Activated CD4-positive, alpha-beta T cell treated with anti-CD3 and anti-CD28 coated beads for 36 hours (primary cell): ENCODE data around the gene TIPRL. TPM values are rescaled to one million over a fixed set of nuclear protein-coding genes. Genes with fewer than 3 reads are reported as not detected.
A peak's percentile ranks its signal among the peaks of the same experiment; 100 is the strongest.

ENCODE experiments used
- ATAC-seq: fragments of 200-7000 bp; cut with Tn5 transposase; one replicate; pipeline ENCODE4 v1.10.0; 2021; ENCODE audit warnings: mild to moderate bottlenecking, moderate library complexity
- CTCF ChIA-PET: fragments of 350-600 bp; sonication (Branson Sonifier 250); formaldehyde crosslinking; loops from one replicate; lab custom pipeline; 2021; ENCODE audit warnings: antibody characterized with exemption; lab: Charles Lee
- POLR2A ChIA-PET: fragments of 350-600 bp; sonication (Branson Sonifier 250); formaldehyde crosslinking; loops from one replicate; lab custom pipeline; 2021; ENCODE audit warnings: antibody characterized with exemption, inconsistent platforms; lab: Charles Lee
- DNase-seq: peaks from one replicate; pipeline ENCODE4 v3.0.0-alpha.2; 2020
- H3K27ac Mint-ChIP-seq: one replicate; pipeline ENCODE4 v1.8.0; 2021; ENCODE audit warnings: mixed read lengths
- H3K27me3 Mint-ChIP-seq: one replicate; pipeline ENCODE4 v1.8.0; 2021; ENCODE audit warnings: mixed read lengths
- H3K36me3 Mint-ChIP-seq: one replicate; pipeline ENCODE4 v1.8.0; 2021; ENCODE audit warnings: low read depth, mixed read lengths
- H3K4me1 Mint-ChIP-seq: one replicate; pipeline ENCODE4 v1.8.0; 2021; ENCODE audit warnings: mixed read lengths
- H3K4me3 Mint-ChIP-seq: one replicate; pipeline ENCODE4 v1.8.0; 2021; ENCODE audit warnings: mild to moderate bottlenecking, moderate library complexity, mixed read lengths
- H3K9me3 Mint-ChIP-seq: one replicate; pipeline ENCODE4 v1.8.0; 2021; ENCODE audit warnings: low read depth, mixed read lengths
- intact Hi-C, 2 experiments: fragments of 100-400 bp; cut with DNase I in 1 of 2; cut with micrococcal nuclease in 1 of 2; formaldehyde crosslinking; loops; one replicate each; pipeline versions ENCODE4 v1.14.2 to v1.15.1; 2022 to 2024; cut with DNase I, micrococcal nuclease
- total RNA-seq, 2 experiments: library from RNA; stranded (reverse); gene quantifications; one replicate each; pipeline ENCODE4 v1.2.3, GENCODE V29; 2021

The TIPRL gene
- total RNA-seq, 2 experiments from 2014 or later = 52.5 to 57.5 TPM

GRCh38 chr1:168216171-168216570 is 37.4 kb downstream of the TIPRL start:
- ATAC-seq (no peak), DNase-seq (no peak)
- intact Hi-C loops = no loop called here
- ChIA-PET POLR2A (no interaction called here), CTCF (interaction anchor here (3.0 kb wide), 1 partner anchor 19 kb away, joined by 12 read pairs; no protein-coding TSS in a partner anchor)
- H3K27me3 Mint-ChIP-seq = peaks cover 2% of the 10 kb centered on the region
- no peak overlapping the region for H3K27ac Mint-ChIP-seq
- H3K36me3 Mint-ChIP-seq = peaks cover 9% of the 10 kb centered on the region
- peaks cover 11% of the 10 kb centered on the region for H3K9me3 Mint-ChIP-seq
- H3K4me1 Mint-ChIP-seq = peaks cover 9% of the 10 kb centered on the region
- H3K4me3 Mint-ChIP-seq = no peak overlapping the region

- CTCF ChIA-PET = interaction anchor here (0.8 to 3.0 kb wide), 4 partner anchors 8 to 47 kb away, joined by 3 to 12 read pairs (median 4); no protein-coding TSS in a partner anchor
- H3K27me3 Mint-ChIP-seq = peaks cover 2% of the 10 kb centered on the region
- POLR2A ChIA-PET = no interaction called here
These were observed 38.9 kb downstream of the TIPRL start for GRCh38 chr1:168217664-168218063.

GRCh38 chr1:168218658-168219057 is 39.9 kb downstream of the TIPRL start:
- POLR2A ChIA-PET = no interaction called here
- intact Hi-C loops = no loop called here
- no peak overlapping the region for H3K4me3 Mint-ChIP-seq

More at GRCh38 chr1:168217664-168218063, 38.9 kb downstream of the TIPRL start:
- H3K9me3 Mint-ChIP-seq = peaks cover 5% of the 10 kb centered on the region
- DNase-seq (no peak), ATAC-seq (no peak)
- H3K27ac Mint-ChIP-seq = no peak overlapping the region
- peaks cover 9% of the 10 kb centered on the region for H3K4me1 Mint-ChIP-seq
- peaks cover 4% of the 10 kb centered on the region for H3K36me3 Mint-ChIP-seq
- intact Hi-C loops = no loop called here
- no peak overlapping the region for H3K4me3 Mint-ChIP-seq

GRCh38 chr1:168220470-168220871 is 41.7 kb downstream of the TIPRL start:
- intact Hi-C loops = no loop called here
- Mint-ChIP-seq H3K4me3 (peak overlapping the region; percentile 61), H3K27ac (peak overlapping the region; percentile 72), H3K27me3 (peaks cover 5% of the 10 kb centered on the region), H3K4me1 (peaks cover 20% of the 10 kb centered on the region), H3K36me3 (no peaks in the 10 kb centered on the region), H3K9me3 (no peaks in the 10 kb centered on the region)
- DNase-seq (peak; percentile 41), ATAC-seq (peak; percentile 58)
- ChIA-PET POLR2A (no interaction called here), CTCF (interaction anchor here (0.7 to 1.5 kb wide), 2 partner anchors 14 to 1152 kb away, joined by 3 to 8 read pairs; no protein-coding TSS in a partner anchor)

More at GRCh38 chr1:168218658-168219057, 39.9 kb downstream of the TIPRL start:
- no peak overlapping the region for H3K27ac Mint-ChIP-seq
- H3K27me3 Mint-ChIP-seq = peaks cover 5% of the 10 kb centered on the region
- ATAC-seq (no peak), DNase-seq (no peak)
- H3K36me3 Mint-ChIP-seq = peaks cover 4% of the 10 kb centered on the region
- peaks cover 9% of the 10 kb centered on the region for H3K4me1 Mint-ChIP-seq
- no peaks in the 10 kb centered on the region for H3K9me3 Mint-ChIP-seq
- CTCF ChIA-PET = interaction anchor here (0.8 to 3.0 kb wide), 3 partner anchors 9 to 48 kb away, joined by 3 to 12 read pairs (median 4); no protein-coding TSS in a partner anchor

- no peak for ATAC-seq
- Mint-ChIP-seq H3K4me3 (no peak overlapping the region), H3K27ac (no peak overlapping the region), H3K36me3 (no peaks in the 10 kb centered on the region), H3K9me3 (no peaks in the 10 kb centered on the region), H3K27me3 (peaks cover 5% of the 10 kb centered on the region), H3K4me1 (peaks cover 20% of the 10 kb centered on the region)
- no peak for DNase-seq
- intact Hi-C loops = no loop called here
- POLR2A ChIA-PET = no interaction called here
- CTCF ChIA-PET = interaction anchor here (1.5 kb wide), 1 partner anchor 14 kb away, joined by 8 read pairs; no protein-coding TSS in a partner anchor
These were observed 42.5 kb downstream of the TIPRL start for GRCh38 chr1:168221275-168221674.

- DNase-seq (no peak), ATAC-seq (no peak)
- CTCF ChIA-PET = interaction anchor here (0.9 kb wide), 1 partner anchor 12 kb away, joined by 3 read pairs; no protein-coding TSS in a partner anchor
- Mint-ChIP-seq H3K27ac (no peak overlapping the region), H3K27me3 (peaks cover 5% of the 10 kb centered on the region), H3K9me3 (no peaks in the 10 kb centered on the region), H3K4me3 (no peak overlapping the region), H3K36me3 (peaks cover 12% of the 10 kb centered on the region), H3K4me1 (peaks cover 33% of the 10 kb centered on the region)
- POLR2A ChIA-PET = no interaction called here
- intact Hi-C loops = loop anchor here in 1 of 2 experiments (2.0 kb wide), 1 partner anchor 14 kb away; no protein-coding TSS in a partner anchor
These were observed 44.5 kb downstream of the TIPRL start for GRCh38 chr1:168223261-168223660.

GRCh38 chr1:168223681-168224540 is 45.1 kb downstream of the TIPRL start:
- peaks cover 5% of the 10 kb centered on the region for H3K27me3 Mint-ChIP-seq
- H3K36me3 Mint-ChIP-seq = peaks cover 17% of the 10 kb centered on the region
- intact Hi-C loops = loop anchor here in 1 of 2 experiments (2.0 kb wide), 1 partner anchor 13 kb away; no protein-coding TSS in a partner anchor
- ChIA-PET CTCF (interaction anchor here (0.9 to 4.1 kb wide), 3 partner anchors 11 to 119 kb away, joined by 3 to 38 read pairs (median 3); no protein-coding TSS in a partner anchor), POLR2A (interaction anchor here (2.1 kb wide), 1 partner anchor 13 kb away, joined by 14 read pairs; no protein-coding TSS in a partner anchor)
- H3K27ac Mint-ChIP-seq = no peak overlapping the region
- H3K4me1 Mint-ChIP-seq = peaks cover 40% of the 10 kb centered on the region
- no peaks in the 10 kb centered on the region for H3K9me3 Mint-ChIP-seq
- ATAC-seq = no peak
- no peak overlapping the region for H3K4me3 Mint-ChIP-seq
- DNase-seq = no peak

GRCh38 chr1:168224991-168225390 is 46.2 kb downstream of the TIPRL start:
- DNase-seq (no peak), ATAC-seq (no peak)
- Mint-ChIP-seq H3K4me1 (peaks cover 49% of the 10 kb centered on the region), H3K4me3 (peak overlapping the region; percentile 86), H3K27ac (no peak overlapping the region), H3K27me3 (peaks cover 5% of the 10 kb centered on the region), H3K9me3 (no peaks in the 10 kb centered on the region), H3K36me3 (peaks cover 28% of the 10 kb centered on the region)
- intact Hi-C loops = loop anchor here (1.0 to 5.0 kb wide), 5 partner anchors 47 to 1142 kb away; partner anchors contain the start of genes BLZF1 (in 2 of the 2), NME7 (in 2 of the 2), TIPRL (in 2 of the 2) and DCAF6 (in 1 of the 2)
- POLR2A ChIA-PET = interaction anchor here (0.6 to 2.7 kb wide), 4 partner anchors 10 to 289 kb away, joined by 4 to 20 read pairs (median 12); partner anchors contain the start of gene DCAF6
- CTCF ChIA-PET = interaction anchor here (1.4 to 4.1 kb wide), 2 partner anchors 11 to 118 kb away, joined by 3 to 38 read pairs; no protein-coding TSS in a partner anchor

- ChIA-PET CTCF (interaction anchor here (0.6 to 4.1 kb wide), 6 partner anchors 10 to 171 kb away, joined by 3 to 38 read pairs (median 4); no protein-coding TSS in a partner anchor), POLR2A (interaction anchor here (0.6 to 2.7 kb wide), 6 partner anchors 10 to 289 kb away, joined by 3 to 20 read pairs (median 7); partner anchors contain the start of gene DCAF6)
- peak within 1 kb of the TSS; percentile 86 for H3K27ac Mint-ChIP-seq
- H3K4me1 Mint-ChIP-seq = peaks cover 49% of the 10 kb centered on the region
- ATAC-seq = peak; percentile 90
- peak; percentile 88 for DNase-seq
- H3K4me3 Mint-ChIP-seq = peak within 1 kb of the TSS; percentile 86
- no peaks in the 10 kb centered on the region for H3K9me3 Mint-ChIP-seq
- intact Hi-C loops = loop anchor here (1.0 to 5.0 kb wide), 9 partner anchors 47 to 1669 kb away; partner anchors contain the start of genes BLZF1 (in 2 of the 2), NME7 (in 2 of the 2), TIPRL (in 2 of the 2) and ATP1B1 (in 1 of the 2)
- H3K27me3 Mint-ChIP-seq = peaks cover 3% of the 10 kb centered on the region
- peaks cover 31% of the 10 kb centered on the region for H3K36me3 Mint-ChIP-seq
These were observed 46.9 kb downstream of the TIPRL start, which contains the start of gene SFT2D2 for GRCh38 chr1:168225476-168226190. Gene SFT2D2, plus strand, starts transcription at chr1:168226004. Its CDS starts 76 bp downstream, at chr1:168226080.

GRCh38 chr1:168227620-168228019 is 48.9 kb downstream of the TIPRL start:
- intact Hi-C loops = loop anchor here (1.0 to 5.0 kb wide), 8 partner anchors 10 to 1667 kb away; partner anchors contain the start of genes BLZF1 (in 2 of the 2), NME7 (in 2 of the 2), ATP1B1 (in 1 of the 2) and GPR161 (in 1 of the 2)
- ATAC-seq (no peak), DNase-seq (no peak)
- peak overlapping the region; percentile 86 for H3K27ac Mint-ChIP-seq
- peaks cover 3% of the 10 kb centered on the region for H3K27me3 Mint-ChIP-seq
- no peaks in the 10 kb centered on the region for H3K9me3 Mint-ChIP-seq
- CTCF ChIA-PET = interaction anchor here (0.8 to 4.1 kb wide), 4 partner anchors 8 to 142 kb away, joined by 3 to 38 read pairs (median 5); no protein-coding TSS in a partner anchor
- POLR2A ChIA-PET = interaction anchor here (0.6 to 2.7 kb wide), 4 partner anchors 10 to 477 kb away, joined by 3 to 11 read pairs (median 7); no protein-coding TSS in a partner anchor
- peaks cover 52% of the 10 kb centered on the region for H3K4me1 Mint-ChIP-seq
- peak overlapping the region; percentile 86 for H3K4me3 Mint-ChIP-seq
- peaks cover 41% of the 10 kb centered on the region for H3K36me3 Mint-ChIP-seq
